GM21786 (cell line): Measurements from ENCODE around the gene ABHD18.
"Not testable (repeated sequence)": the region's sequence is repeated elsewhere in the genome, so short reads cannot be mapped to it uniquely, and the experiment has no call there.

Experiments used
- ATAC-seq: cut with Tn5 transposase; IDR thresholded peaks from one replicate; pipeline ENCODE4 v1.9.1; 2021; ENCODE audit not compliant: unreplicated experiment

Gene ABHD18

DNA sequence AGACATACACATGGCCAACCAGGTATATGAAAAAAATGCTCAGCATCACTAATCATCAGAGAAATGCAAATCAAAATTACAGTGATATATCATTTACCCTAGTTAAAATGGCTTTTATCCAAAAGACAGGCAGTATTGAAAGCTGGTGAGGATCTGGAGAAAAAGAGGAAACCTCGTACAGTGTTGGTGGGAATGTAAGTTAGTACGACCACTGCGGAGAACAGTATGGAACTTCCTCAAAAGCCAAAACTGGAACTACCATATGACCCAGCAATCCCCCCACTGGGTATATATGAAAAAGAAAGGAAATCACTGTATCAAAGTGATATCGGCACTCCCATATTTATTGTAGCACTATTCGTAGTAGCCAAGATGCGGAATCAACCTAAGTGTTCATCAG lies 23.4 kb downstream of the ABHD18 start:
- ATAC-seq: no peak

DNA sequence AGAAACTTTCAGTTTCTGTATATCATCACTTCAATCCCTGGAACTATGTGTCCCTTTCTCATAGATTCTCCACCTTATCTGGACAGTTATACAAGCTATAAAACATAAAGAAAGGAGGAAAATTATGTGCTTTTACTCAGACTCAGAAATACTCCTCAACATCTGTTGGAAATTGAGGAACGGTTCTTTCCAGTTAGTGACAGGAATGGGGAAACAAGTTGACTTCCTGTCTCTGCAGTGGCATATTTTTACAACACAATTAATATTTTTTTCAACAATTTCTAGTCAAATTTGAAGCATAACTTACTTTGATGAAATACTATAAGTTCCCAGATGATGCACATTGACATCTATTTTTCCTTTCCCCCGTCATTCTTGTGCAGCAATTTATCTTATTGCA lies 27.9 kb downstream of the ABHD18 start:
- ATAC-seq: no peak

DNA sequence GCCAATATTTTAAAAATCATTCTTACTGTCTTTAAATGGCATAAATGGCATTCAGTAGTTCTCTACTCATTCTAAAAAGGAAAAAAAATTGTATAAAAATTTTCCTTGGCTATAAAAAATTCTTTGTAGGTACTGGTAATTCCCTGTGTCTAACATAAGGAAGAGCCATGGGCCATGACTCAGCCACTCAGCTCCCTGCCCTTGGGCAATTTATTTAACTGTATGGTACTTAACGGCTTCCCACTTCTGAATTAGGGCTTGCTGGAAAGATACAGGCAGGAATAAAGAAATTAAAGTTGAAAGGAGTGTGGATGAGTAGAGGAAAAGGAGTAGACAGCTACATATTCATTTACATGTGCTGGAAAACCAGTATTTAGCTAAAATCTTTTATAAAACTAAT lies 30.6 kb downstream of the ABHD18 start:
- ATAC-seq: no peak

DNA sequence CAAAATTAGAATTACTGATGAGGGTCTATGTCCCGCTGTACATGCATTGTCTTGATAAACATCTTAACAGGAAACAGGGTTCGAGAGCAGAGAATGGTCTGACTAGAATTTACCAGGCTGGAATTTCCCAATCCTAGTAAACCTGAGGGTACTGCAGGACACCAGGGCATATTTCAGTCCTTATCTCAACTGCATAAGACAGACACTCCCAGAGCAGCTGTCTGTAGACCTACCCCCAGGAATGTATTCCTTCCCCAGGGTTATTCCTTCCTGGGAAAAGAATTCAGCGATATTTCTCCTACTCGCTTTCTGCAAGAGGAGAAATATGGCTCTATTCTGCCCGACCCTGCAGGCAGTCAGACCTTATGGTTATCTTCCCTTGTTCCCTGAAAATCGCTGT lies 31.3 kb downstream of the ABHD18 start:
- not testable (repeated sequence) for ATAC-seq

DNA sequence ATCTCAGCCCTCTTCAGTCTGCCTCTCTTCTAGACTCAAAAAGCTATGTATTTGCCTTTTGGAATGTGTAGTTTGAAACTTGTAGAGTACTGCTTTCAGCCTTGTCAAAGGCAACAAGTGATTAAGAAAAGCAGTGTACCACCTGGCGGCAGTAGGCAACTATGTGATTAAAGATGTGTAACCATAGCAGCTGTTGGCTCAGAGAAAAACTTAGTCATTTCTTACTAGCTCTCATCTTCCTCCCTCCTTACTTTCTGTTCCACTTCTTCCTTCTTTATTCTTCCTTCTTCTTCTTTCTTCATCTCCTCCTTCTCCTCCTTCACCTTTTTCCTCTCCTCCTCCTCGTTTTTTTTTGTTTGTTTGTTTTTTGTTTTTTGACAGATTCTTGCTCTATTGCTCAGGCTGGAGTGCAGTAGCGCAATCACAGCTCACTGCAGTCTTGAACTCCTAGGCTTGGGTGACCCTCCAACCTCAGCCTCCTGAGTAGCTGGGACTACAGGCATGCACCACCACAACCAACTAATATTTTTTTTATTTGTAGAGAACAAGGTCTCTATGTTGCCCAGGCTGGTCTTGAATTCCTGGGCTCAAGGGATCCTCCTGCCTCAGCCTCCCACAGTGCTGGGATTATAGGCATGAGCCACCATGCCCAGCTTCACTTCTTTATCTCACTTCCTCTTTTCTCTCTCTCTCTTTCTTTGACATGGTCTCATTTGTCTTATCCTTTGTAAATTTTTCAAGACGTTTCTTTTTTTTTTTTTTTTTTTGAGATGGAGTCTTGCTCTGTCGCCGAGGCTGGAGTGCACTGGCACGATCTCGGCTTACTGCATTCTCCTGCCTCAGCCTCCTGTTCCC lies 32.6 kb downstream of the ABHD18 start:
- ATAC-seq: peak; percentile 99

DNA sequence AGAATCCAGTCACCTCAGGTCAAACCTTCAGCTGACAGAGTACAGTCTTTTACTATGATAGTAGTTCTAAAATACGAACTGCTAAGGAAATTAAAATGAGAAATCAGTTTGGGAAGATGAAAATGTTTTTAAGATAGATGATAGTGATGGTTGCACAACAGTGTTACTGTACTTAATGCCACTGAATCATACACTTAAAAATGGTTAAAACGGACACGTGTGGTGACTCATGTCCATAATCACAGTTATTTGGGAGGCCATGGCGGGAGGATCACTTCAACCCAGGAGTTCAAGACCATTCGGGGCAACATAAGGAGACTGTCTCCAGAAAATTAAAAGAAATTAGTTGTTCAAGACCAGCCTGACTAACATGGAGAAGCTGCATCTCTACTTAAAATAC lies 41.4 kb downstream of the ABHD18 start:
- ATAC-seq: no peak

DNA sequence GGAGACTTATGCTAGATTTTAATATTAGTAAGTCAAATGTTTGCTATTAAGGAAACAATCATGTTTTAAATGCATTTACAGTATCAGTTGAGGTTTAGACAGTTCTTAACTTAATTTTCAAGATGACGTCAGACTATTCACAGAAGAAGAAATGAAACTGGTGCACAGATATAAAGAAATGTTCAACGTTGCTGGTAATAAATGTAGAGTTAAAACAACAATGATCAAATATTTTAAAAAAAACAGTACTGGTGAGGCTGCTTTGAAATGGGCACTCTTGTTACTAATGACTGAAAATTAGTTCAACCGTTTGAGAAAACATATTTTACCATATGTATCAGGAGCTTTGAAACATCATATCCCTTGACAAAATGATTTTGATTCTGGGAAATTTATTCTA lies 44.2 kb downstream of the ABHD18 start:
- ATAC-seq: no peak

DNA sequence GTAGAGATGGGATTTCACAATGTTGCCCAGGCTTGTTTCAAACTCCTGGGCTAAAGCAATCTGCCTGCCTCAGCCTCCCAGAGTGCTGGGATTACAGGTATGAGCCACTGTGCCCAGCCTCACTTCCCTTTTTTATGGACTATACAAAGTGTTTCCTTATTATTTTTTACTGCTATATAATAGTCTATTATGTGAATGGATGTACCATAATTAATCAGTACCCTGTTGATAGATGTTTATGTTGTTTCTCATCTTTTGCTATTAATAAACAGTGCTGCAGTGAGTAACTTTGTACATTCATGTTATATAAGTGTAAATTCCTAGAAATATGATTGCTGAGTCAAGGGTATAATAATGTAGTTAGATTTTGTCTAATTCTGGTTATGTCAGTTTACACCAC lies 60.1 kb downstream of the ABHD18 start:
- ATAC-seq: no peak

DNA sequence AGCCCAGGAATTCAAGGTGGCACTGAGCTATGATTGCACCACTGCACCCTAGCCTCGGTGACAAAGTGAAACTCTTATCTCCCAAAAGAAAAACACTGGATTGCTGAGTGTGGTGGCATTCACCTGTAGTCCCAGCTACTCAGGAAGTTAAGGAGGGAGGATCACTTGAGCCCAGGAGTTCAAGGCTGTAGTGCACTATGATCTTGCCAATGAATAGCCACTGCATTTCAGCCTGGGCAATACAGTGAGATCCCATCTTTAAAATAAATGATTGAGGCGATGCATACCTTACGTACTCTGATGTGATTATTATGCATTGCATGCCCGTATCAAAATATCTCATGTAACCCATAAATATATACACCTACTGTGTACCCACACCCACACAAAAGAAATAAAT lies 64.7 kb downstream of the ABHD18 start:
- no peak for ATAC-seq

DNA sequence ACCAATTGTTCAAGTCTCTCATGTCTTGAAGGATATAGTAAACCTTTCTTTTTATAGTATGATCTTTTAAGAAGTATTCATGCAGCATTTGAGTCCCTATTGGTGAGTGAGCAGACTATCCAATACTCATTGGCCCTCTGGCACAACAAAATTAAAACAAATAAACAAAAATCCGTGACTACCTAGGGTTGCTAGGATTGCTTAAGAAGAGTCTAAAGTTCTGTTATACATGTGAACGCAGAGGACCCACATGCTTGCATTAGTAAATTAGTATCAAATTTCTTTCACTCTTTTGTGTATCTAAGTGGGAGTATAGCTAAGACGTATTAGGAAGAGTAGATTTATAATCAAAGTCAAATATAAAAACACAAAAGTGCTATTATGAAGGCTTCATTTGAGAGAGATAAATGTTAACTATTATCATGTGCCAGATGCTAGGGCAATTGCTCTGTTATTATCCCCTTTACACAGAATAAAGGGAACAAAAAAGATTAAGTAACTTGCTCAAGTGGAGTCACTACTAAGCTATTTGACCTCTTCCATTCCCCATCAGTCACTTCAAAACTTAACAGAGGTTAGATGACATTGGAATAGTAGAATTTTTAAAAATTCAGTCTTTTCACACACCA lies 66.7 kb downstream of the ABHD18 start:
- no peak for ATAC-seq

DNA sequence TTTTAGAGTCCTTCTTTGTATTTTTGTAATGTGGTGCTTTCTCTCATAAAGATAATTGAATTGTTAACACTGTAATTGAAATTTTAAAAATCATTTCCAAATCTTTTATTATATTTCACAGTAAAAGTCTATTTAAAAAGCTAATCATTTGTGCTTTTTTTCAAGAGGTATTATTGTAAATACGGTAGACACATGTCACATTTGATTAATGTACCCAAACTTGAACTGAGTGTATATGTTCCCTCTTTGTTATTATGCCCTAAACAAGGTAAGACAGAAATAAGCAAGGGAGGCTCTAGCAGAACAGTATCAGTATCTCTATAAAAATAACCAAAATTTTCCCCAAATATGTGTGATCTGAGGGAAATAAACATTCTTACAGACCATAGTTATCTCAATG lies 74.4 kb downstream of the ABHD18 start:
- no peak for ATAC-seq

DNA sequence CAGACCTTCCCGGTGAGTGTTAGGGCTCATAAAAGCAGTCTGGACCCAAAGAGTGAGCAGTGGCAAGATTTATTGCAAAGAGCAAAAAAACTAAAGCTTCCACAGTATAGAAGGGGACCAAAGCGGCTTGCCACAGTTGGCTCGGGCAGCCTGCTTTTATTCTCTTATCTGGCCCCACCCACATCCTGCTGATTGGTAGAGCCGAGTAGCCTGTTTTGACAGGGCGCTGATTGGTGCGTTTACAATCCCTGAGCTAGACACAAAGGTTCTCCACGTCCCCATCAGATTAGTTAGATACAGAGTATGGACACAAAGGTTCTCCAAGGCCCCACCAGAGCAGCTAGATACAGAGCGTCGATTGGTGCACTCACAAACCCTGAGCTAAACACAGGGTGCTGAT lies 81.8 kb downstream of the ABHD18 start:
- not testable (repeated sequence) for ATAC-seq

DNA sequence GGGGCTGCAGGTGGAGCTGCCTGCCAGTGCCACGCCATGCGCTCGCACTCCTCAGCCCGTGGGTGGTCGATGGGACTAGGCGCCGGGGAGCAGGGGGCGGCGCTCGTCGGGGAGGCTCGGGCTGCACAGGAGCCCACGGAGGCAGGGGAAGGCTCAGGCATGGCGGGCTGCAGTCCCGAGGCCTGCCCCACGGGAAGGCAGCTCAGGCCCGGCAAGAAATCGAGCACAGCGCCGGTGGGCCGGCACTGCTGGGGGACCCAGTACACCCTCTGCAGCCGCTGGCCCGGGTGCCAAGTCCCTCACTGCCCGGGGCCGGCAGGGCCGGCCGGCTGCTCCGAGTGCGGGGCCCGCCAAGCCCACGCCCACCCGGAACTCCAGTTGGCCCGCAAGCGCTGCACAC lies 82.3 kb downstream of the ABHD18 start:
- ATAC-seq: not testable (repeated sequence)

DNA sequence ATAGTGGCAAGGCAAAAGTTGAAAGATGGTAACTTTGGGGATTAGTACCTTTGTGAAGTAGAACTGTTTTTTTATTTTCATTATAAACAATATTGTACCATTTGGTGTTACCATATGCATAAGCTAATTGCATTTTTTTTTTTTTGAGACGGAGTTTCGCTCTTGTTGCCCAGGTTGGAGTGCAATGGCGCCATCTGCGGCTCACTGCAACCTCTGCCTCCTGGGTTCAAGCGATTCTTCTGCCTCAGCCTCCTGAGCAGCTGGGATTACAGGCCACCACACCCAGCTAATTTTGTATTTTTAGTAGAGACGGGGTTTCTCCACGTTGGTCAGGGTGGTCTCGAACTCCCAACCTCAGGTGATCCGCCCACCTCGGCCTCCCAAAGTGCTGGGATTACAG lies 86.0 kb downstream of the ABHD18 start:
- not testable (repeated sequence) for ATAC-seq

DNA sequence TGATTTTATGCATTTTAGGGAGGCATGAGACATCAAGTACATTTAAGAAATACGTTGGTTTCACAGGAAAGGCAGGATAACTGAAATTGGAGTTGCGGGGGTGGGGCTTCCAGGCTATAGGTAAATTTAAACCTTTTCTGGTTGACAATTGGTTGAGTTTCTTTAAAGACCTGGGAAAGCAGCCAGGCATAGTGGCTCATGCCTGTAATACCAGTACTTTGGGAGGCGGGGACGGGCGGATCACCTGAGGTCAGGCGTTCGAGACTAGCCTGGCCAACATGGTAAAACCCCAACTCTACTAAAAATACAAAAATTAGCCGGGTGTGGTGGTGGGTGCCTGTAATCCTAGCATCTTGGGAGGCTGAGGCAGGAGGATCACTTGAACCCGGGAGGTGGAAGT lies 89.7 kb downstream of the ABHD18 start:
- not testable (repeated sequence) for ATAC-seq

DNA sequence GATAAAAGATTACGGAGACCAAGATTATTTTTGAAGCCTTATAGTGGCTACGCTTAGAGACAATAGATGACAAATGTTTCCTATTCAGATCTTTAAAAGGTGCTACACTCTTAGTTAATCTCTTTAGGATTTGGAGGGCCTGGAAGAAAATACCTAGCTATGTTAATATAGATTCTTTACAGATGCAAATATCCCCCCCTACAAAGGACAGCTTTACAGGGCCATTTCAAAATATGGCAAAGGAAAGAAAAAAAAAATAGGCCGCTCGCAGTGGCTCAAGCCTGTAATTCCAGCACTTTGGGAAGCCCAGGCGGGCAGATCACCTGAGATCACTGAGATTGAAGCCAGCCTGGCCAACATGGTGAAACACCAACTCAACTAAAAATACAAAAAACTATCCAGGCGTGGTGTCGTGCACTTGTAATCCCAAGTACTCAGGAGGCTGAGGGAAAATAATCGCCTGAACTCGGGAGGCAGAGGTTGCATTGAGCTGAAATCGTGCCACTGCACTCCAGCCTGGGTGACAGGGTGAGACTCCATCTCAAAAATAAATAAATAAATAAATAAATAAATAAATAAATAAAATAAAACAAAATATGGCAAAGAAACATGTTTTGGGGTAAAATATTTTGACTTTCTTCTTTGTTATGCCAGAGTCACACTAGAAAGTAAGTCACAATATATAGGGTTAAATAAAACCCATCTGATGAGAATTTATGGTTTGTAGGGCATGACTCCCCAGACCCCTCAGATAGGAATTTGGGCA lies 90.4 kb downstream of the ABHD18 start:
- ATAC-seq: not testable (repeated sequence)

DNA sequence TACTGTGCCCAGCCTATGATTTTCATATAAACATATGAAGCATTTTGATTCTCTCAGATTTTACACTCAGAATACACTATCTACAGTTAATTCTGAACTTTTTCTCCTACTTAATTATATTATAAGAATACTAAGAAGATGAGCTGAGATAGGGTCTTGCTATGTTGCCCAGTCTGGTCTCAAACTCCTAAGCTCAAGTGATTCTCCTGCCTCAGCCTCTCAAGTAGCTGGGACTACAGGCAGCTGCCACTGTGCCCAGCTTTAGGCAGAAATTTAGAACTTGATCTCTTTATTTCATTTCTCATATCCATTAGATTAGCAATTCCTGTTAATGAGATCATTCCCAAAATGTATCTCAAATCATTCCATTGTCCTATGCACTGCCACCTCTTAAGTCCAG lies 91.2 kb downstream of the ABHD18 start:
- no peak for ATAC-seq

DNA sequence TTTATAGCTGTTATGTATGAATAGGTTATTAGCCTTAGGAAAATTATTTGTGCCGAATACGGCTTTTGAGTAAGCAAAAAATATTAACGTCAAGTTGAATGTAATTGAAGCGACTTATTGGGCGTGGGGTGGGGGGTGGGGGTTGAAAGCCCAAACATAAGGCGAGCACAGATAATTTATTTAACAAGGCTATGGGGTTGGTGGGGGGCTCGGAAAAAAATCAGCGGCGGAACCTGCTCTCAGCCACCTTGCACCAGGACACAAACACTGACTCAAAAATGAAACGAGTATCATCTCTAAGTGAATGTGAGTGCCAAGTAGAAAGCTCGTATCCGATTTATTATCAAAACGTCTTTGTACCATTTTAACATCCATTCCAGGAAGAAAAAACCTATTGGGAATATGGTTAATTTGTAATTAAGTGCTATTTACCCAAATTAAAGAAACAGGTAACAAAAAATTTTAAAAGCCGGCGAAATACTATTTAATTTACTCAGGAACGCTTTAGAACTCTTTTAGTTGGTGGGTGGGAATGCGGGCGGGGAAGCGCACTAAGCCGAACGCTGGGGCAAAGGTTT lies 95.0 kb downstream of the ABHD18 start:
- ATAC-seq: no peak

DNA sequence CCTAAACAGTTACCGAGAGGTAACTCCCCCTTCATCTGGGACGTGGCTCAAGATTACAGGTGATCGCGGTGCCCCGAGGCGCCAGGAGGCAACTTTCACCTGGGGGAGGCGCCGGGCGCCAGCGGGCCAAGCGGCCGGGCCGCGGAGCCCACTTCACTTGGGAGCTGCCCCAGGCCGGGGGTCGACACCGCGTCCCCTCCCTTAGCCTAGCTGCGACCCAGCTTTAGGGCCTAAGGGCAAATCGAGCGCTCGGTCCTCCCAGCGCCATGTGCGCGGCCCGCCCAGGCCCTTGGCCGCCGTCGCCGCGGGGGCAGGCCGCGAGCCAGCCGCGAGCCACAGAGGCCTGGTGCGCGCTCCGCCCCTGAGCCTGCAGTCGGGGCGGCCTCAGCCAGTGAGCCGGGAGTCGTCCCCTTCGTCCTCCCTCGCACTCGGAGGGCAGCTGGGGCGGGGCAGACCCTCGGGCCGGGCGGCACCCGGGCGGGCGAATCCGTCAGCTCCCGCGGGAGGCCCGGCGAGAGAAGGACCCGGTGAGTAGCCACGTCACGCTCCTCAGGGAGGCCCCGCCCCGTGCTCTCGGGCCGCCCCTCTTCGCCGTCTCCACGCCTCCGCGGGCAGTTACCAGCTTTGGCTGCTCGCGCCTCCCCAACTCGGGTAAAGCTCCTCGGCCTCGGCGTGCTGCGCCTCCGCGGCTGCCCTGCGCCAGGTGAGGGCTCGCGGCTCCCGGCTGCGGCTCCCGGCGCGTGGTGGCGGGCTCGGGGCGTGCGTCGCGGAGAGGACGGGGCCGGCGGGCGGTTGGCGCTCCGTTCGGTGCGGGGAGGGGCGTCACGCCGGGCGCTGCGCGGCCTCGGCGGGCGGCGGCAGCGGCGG lies 95.7 kb downstream of the ABHD18 start, which contains the start of gene LARP1B:
LARP1B (plus strand) TSS at position 614 of the 867 bp plus-strand sequence. CDS start 13,640 bp downstream, outside the sequence.
- peak; percentile 87 for ATAC-seq
